K562 (cell line): ENCODE results near the gene AKT1S1. TPM values are rescaled to one million over a fixed set of nuclear protein-coding genes. Genes with fewer than 3 reads are reported as not detected.

Source experiments
- ARNT ChIP-seq, 2 experiments: fragments of 450-650 bp; IDR thresholded peaks; 2 replicates each; pipeline ENCODE4 v1.6.1; 2016; ENCODE audit warnings: mild to moderate bottlenecking in 1 of 2
- BRD4 ChIP-seq: fragments of 200-600 bp; sonication (generic); IDR thresholded peaks from 2 replicates; pipeline ENCODE4 v1.6.1; 2017; ENCODE audit warnings: inconsistent platforms
- CBX5 ChIP-seq: IDR thresholded peaks from 2 replicates; pipeline ENCODE4 v1.6.1; 2014; ENCODE audit warnings: low read depth, borderline replicate concordance
- CTBP1 ChIP-seq: fragments of 450-650 bp; IDR thresholded peaks from 2 replicates; pipeline ENCODE4 v1.6.1; 2016; ENCODE audit warnings: borderline replicate concordance
- EP300 ChIP-seq: IDR thresholded peaks from 2 replicates; pipeline ENCODE4 v1.6.1; 2012; ENCODE audit warnings: low read length, improper control_type of control experiment
- FUS ChIP-seq: fragments of 200-400 bp; formaldehyde crosslinking; optimal IDR thresholded peaks from 2 replicates; pipeline ENCODE3; 2017; ENCODE audit warnings: low read depth, low read length
- GTF3C2 ChIP-seq: IDR thresholded peaks from 3 replicates; pipeline ENCODE4 v1.6.1; 2011; ENCODE audit warnings: borderline replicate concordance, mild to moderate bottlenecking, moderate library complexity; ENCODE audit not compliant: insufficient read length; ENCODE audit errors: extremely low read depth
- HMGN3 ChIP-seq: IDR thresholded peaks from 2 replicates; pipeline ENCODE4 v1.6.1; 2011; ENCODE audit warnings: borderline replicate concordance, low read depth, mild to moderate bottlenecking, mixed read lengths, low read length; ENCODE audit not compliant: insufficient read length; ENCODE audit errors: extremely low read depth
- HOMEZ ChIP-seq: fragments of 250-450 bp; sonication (Bioruptor Pico); IDR thresholded peaks from 2 replicates; pipeline ENCODE4 v1.4.0; 2020; ENCODE audit warnings: mild to moderate bottlenecking, moderate library complexity
- KDM2B ChIP-seq: fragments of 250-450 bp; sonication (Bioruptor Pico); IDR thresholded peaks from 2 replicates; pipeline ENCODE4 v1.8.0; 2021; ENCODE audit warnings: mild to moderate bottlenecking, moderate library complexity
- KLF13 ChIP-seq: fragments of 450-650 bp; IDR thresholded peaks from 2 replicates; pipeline ENCODE4 v1.6.1; 2016; ENCODE audit warnings: missing genetic modification characterization, low read depth, mild to moderate bottlenecking, missing compliant biosample characterization, moderate library complexity, borderline replicate concordance
- MAFF ChIP-seq: IDR thresholded peaks from 2 replicates; pipeline ENCODE4 v1.6.1; 2012; ENCODE audit warnings: low read length, improper control_type of control experiment
- MAFK ChIP-seq: IDR thresholded peaks from 2 replicates; pipeline ENCODE4 v1.6.1; 2011; ENCODE audit warnings: low read length, improper control_type of control experiment
- NRF1 ChIP-seq, 2 experiments: fragments of 450-650 bp; IDR thresholded peaks in 1 of 2; conservative IDR thresholded peaks in 1 of 2; 2 replicates each; pipeline ENCODE4 v1.6.1; 2014; ENCODE audit warnings: mild to moderate bottlenecking in 2 of 2
- RAD51 ChIP-seq: fragments of 450-650 bp; IDR thresholded peaks from 2 replicates; pipeline ENCODE4 v1.7.1; 2016; ENCODE audit warnings: low read depth, mild to moderate bottlenecking, borderline replicate concordance
- SIN3A ChIP-seq, 2 experiments: fragments of 150-350 bp in 1 of 2; IDR thresholded peaks; 2 replicates each; pipeline ENCODE4 v1.6.1; 2011 to 2016; ENCODE audit warnings: borderline replicate concordance in 2 of 2, low read depth in 2 of 2, low read length in 2 of 2, mild to moderate bottlenecking in 2 of 2, moderate library complexity in 2 of 2; ENCODE audit not compliant: control insufficient read depth in 1 of 2
- SMAD4 ChIP-seq: fragments of 250-450 bp; sonication (Bioruptor Pico); conservative IDR thresholded peaks from 2 replicates; pipeline ENCODE4 v1.8.0; 2021; ENCODE audit warnings: inconsistent platforms, mild to moderate bottlenecking, moderate library complexity
- TARDBP ChIP-seq: fragments of 450-650 bp; IDR thresholded peaks from 2 replicates; pipeline ENCODE4 v1.6.1; 2016
- TFAM ChIP-seq: fragments of 250-450 bp; sonication (Bioruptor Pico); conservative IDR thresholded peaks from 2 replicates; pipeline ENCODE4 v1.5.0; 2021; ENCODE audit warnings: mild to moderate bottlenecking, moderate library complexity
- THRAP3 ChIP-seq: fragments of 450-650 bp; IDR thresholded peaks from 2 replicates; pipeline ENCODE4 v1.6.1; 2016; ENCODE audit warnings: mild to moderate bottlenecking, inconsistent platforms, borderline replicate concordance
- ZNF24 ChIP-seq: fragments of 450-650 bp; IDR thresholded peaks from 2 replicates; pipeline ENCODE4 v1.6.1; 2016
- polyA plus RNA-seq, 8 experiments: library from polyadenylated mRNA; depleted of rRNA in 4 of 8; stranded (reverse) in 5 of 8; unstranded in 3 of 8; fragments of >200 nt; fragmentation: Nextera tagmentation in 2 of 8; fragmentation: Illumina TruSeq in 1 of 8; extraction: Ambion mirVana in 2 of 8; extraction: Trizol in 1 of 8; gene quantifications; 2 replicates each; pipeline versions ENCODE4 v1.2.1 to v1.2.3, GENCODE V29; 2011 to 2014; ENCODE audit warnings: inconsistent platforms in 1 of 8, missing spikeins in 1 of 8
- total RNA-seq, 7 experiments: library from RNA; depleted of rRNA in 6 of 7; stranded (reverse); fragments of >200 nt in 6 of 7; fragmentation: Illumina TruSeq in 2 of 7; extraction: Trizol in 2 of 7; gene quantifications; 2 replicates each; pipeline versions ENCODE4 v1.2.1 to v1.2.3, GENCODE V29; 2011 to 2021; ENCODE audit warnings: low replicate concordance in 1 of 7

The AKT1S1 gene
- total and polyA plus RNA-seq, 9 of the 15 experiments (the other 6 are each of a cell fraction or from before 2014, with no cell fraction given) = 1.2 to 50.3 (median 17.1) TPM

GRCh38 chr19:49890349-49891311 lies 13.5 kb upstream of the AKT1S1 start (continued):
- peak; percentile 19; the same call in 1 of the 2 replicates for TF ChIP-seq TARDBP
- no peak for TF ChIP-seq HOMEZ (CRISPR knock-in tag)
- TF ChIP-seq KDM2B = no peak
- 0 out of 2 replicates have a peak, but pooled peaks have one; percentile 26 for TF ChIP-seq KLF13 (tag)
- TF ChIP-seq MAFK = no peak
- TF ChIP-seq GTF3C2 = peak; percentile 13
- no peak for TF ChIP-seq ZNF24
- peak; percentile 48 to 62; a peak in 3 of 4 replicates for TF ChIP-seq NRF1 (conservative IDR thresholded peaks at IDR 0.05 in 1 of 2, IDR thresholded peaks at IDR 0.05 in 1 of 2)
- TF ChIP-seq THRAP3 = no peak
- TF ChIP-seq CBX5 = no peak
- TF ChIP-seq TFAM (CRISPR knock-in tag) = no peak
- TF ChIP-seq CTBP1 = peak; percentile 80; the same call in 1 of the 2 replicates
- no peak for TF ChIP-seq EP300
- TF ChIP-seq RAD51 = 0 out of 2 replicates have a peak, but pooled peaks have one; percentile 4
- TF ChIP-seq BRD4 = 0 out of 2 replicates have a peak, but pooled peaks have one; percentile 3
- peak; percentile 16 for TF ChIP-seq HMGN3
- TF ChIP-seq SIN3A (IDR thresholded peaks at IDR 0.05; ENCODE audit: borderline replicate concordance in 2 of 2, control insufficient read depth in 1 of 2, low read depth in 2 of 2, low read length in 2 of 2) = peak in 1 of 2 experiments; percentile 15; a peak in 2 of 4 replicates
- no peak for TF ChIP-seq ARNT (IDR thresholded peaks at IDR 0.05)
- TF ChIP-seq SMAD4 (CRISPR knock-in tag) = no peak
- no peak for TF ChIP-seq MAFF
- TF ChIP-seq FUS = no peak
